Calu3 (cell line): ENCODE data around the gene SRXN1. TPM values are rescaled to one million over a fixed set of nuclear protein-coding genes. Genes with fewer than 3 reads are reported as not detected.

ENCODE experiments used
- BruUV-seq: library from RNA; stranded (reverse); fragments of 400-500 nt; replicated peaks from 2 replicates; lab custom pipeline; 2021; lab: Mats Ljungman, UMichigan
- CTCF ChIA-PET: fragments of 300-600 bp; sonication (Branson Sonifier 250); formaldehyde crosslinking; loops from one replicate; lab custom pipeline; 2022; ENCODE audit warnings: antibody characterized with exemption; lab: Charles Lee
- DNase-seq: peaks from one replicate; pipeline ENCODE4 v3.0.0; 2022
- H3K27ac Mint-ChIP-seq: one replicate; pipeline ENCODE4 v1.8.0; 2022; ENCODE audit warnings: mixed read lengths; ENCODE audit not compliant: unreplicated experiment
- H3K27me3 Mint-ChIP-seq: one replicate; pipeline ENCODE4 v1.8.0; 2022; ENCODE audit warnings: mixed read lengths; ENCODE audit not compliant: unreplicated experiment
- H3K36me3 Mint-ChIP-seq: one replicate; pipeline ENCODE4 v1.8.0; 2022; ENCODE audit warnings: mild to moderate bottlenecking, moderate library complexity, mixed read lengths; ENCODE audit not compliant: insufficient read depth, unreplicated experiment
- H3K4me1 Mint-ChIP-seq: one replicate; pipeline ENCODE4 v1.8.0; 2022; ENCODE audit warnings: mild to moderate bottlenecking, low read depth, mixed read lengths; ENCODE audit not compliant: unreplicated experiment
- H3K4me3 Mint-ChIP-seq: one replicate; pipeline ENCODE4 v1.8.0; 2022; ENCODE audit warnings: mild to moderate bottlenecking, low read depth, moderate library complexity, mixed read lengths; ENCODE audit not compliant: unreplicated experiment
- H3K9me3 Mint-ChIP-seq: one replicate; pipeline ENCODE4 v1.8.0; 2022; ENCODE audit warnings: low read depth, mixed read lengths; ENCODE audit not compliant: unreplicated experiment
- CTCF ChIP-seq: fragments of 200-600 bp; IDR thresholded peaks from one replicate; pipeline ENCODE4 v1.8.0; 2022; ENCODE audit warnings: antibody characterized with exemption; ENCODE audit not compliant: unreplicated experiment
- intact Hi-C: fragments of 100-400 bp; cut with micrococcal nuclease; formaldehyde crosslinking; loops from one replicate; pipeline ENCODE4 v1.10.0; 2022; ENCODE audit not compliant: unreplicated experiment
- total RNA-seq: library from RNA; stranded (reverse); gene quantifications from 2 replicates; pipeline ENCODE4 v1.2.3, GENCODE V29; 2022

Gene SRXN1
- total RNA-seq, 1 experiment from 2014 or later = 17.4 TPM

- Mint-ChIP-seq H3K27ac (no peak overlapping the region), H3K36me3 (no peaks in the 10 kb centered on the region), H3K4me1 (no peaks in the 10 kb centered on the region), H3K27me3 (peaks cover 5% of the 10 kb centered on the region), H3K9me3 (no peaks in the 10 kb centered on the region), H3K4me3 (no peak overlapping the region)
- no TSS peak for BruUV-seq
- CTCF ChIA-PET = no interaction called here
- intact Hi-C loops = no loop called here
- TF ChIP-seq CTCF = no peak
- no peak for DNase-seq
Measured at GRCh38 chr20:598133-598850, 54.7 kb downstream of the SRXN1 start.

GRCh38 chr20:597560-597959 lies 55.4 kb downstream of the SRXN1 start:
- no peaks in the 10 kb centered on the region for H3K36me3 Mint-ChIP-seq

More at GRCh38 chr20:597560-597959, 55.4 kb downstream of the SRXN1 start:
- Mint-ChIP-seq H3K9me3 (no peaks in the 10 kb centered on the region), H3K4me1 (no peaks in the 10 kb centered on the region), H3K27ac (no peak overlapping the region), H3K27me3 (peaks cover 3% of the 10 kb centered on the region), H3K4me3 (no peak overlapping the region)
- intact Hi-C loops = no loop called here
- DNase-seq = no peak
- CTCF ChIA-PET = no interaction called here
- no peak for TF ChIP-seq CTCF
- no TSS peak for BruUV-seq

Other genes with a start within 250 kb of the SRXN1 start
- gene RBCK1, start 244.9 kb downstream of the SRXN1 start, total RNA-seq = 142 and 144 TPM in 2 replicates
- gene TBC1D20, start 190.7 kb downstream of the SRXN1 start, total RNA-seq = 15.0 and 18.7 TPM in 2 replicates
- 110 and 113 TPM in 2 replicates for gene CSNK2A1, start 109.4 kb downstream of the SRXN1 start, total RNA-seq
- gene TCF15, start 42.9 kb downstream of the SRXN1 start, total RNA-seq = not detected in 2 replicates
- not detected in 2 replicates for gene SCRT2, start 22.6 kb upstream of the SRXN1 start, total RNA-seq
- 11.1 TPM in 2 replicates for gene SLC52A3, start 115.3 kb upstream of the SRXN1 start, total RNA-seq
- gene FAM110A, start 180.5 kb upstream of the SRXN1 start, total RNA-seq = 14.5 and 14.9 TPM in 2 replicates